CD4-positive, alpha-beta T cell treated with Interleukin-15 for 4 hours (primary cell): ENCODE data around the gene FBXL17.

Experiments used
- DNase-seq: peaks from one replicate; pipeline ENCODE4 v3.0.0-alpha.2; 2020; ENCODE audit warnings: low spot score

Gene FBXL17

DNA sequence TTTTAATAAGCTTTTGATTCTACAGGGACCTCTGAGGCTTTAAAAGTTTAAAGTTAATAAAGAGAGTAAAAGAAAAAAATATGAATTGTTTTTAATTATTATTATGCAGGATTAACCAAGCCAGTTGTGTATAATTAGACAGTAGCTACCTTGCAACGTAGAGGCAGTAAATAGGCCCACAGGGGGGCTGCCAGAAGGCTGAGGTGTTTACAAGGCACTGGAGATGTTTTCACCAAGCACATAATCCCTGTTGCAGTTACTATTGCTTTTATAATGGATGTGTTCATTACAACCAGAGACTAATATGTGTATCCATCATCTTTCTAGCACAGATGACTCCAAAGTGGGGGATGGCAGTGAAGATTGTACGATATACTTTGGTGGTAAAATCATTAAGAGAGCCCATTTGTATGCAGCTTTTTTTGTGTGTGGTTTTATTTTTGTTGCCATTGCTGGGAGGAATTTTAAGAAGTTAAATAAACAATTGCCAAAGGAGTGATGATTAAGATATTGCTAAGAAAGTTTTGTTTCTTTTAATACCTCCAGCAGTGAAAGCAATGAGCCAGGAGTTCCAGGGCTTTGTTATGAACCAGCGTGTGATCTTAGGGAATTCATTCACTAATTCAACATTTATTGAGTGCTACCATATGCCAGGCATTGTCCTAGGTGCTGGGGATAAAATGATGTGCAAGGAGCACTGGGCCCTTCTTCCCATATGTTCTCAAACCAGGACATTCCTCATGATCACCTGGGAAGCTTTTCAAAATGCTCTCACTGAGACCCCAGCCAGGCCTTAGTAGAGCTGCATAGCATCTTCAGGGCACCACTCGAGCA, 572.5 kb downstream of the FBXL17 start:
- DNase-seq, result no peak
